Measurements from ENCODE around the gene TAS2R38.

TAS2R38 gene

GRCh38 chr7:141973673-141974072 is at the start of gene TAS2R38:
TSS of gene TAS2R38 (minus strand) at chr7:141973773. CDS start at chr7:141973689, 84 bp downstream.
- Mint-ChIP-seq H3K4me1 (peaks cover 8 to 16% of the 10 kb centered on the region in 2 donors), H3K27me3 (no peaks in the 10 kb centered on the region), H3K9me3 (no peaks in the 10 kb centered on the region), H3K36me3 (no peaks in the 10 kb centered on the region), H3K27ac (no peak within 1 kb of the TSS), H3K4me3 (no peak within 1 kb of the TSS)
- ATAC-seq (replicated peaks): no peak
- DNase-seq: no peak

- no peaks in the 10 kb centered on the region for H3K9me3 Mint-ChIP-seq
- H3K27ac Mint-ChIP-seq: no peak overlapping the region
- DNase-seq (no peak), ATAC-seq (replicated peaks) (no peak)
- H3K4me3 Mint-ChIP-seq: no peak overlapping the region
- H3K27me3 Mint-ChIP-seq: no peaks in the 10 kb centered on the region
- no peaks in the 10 kb centered on the region for H3K36me3 Mint-ChIP-seq
- H3K4me1 Mint-ChIP-seq: no peaks in the 10 kb centered on the region
Observed at GRCh38 chr7:142018154-142018553, 44.6 kb upstream of the TAS2R38 start.

GRCh38 chr7:142017451-142017850 is 43.9 kb upstream of the TAS2R38 start:
- no peak for ATAC-seq (replicated peaks)
- DNase-seq: no peak
- H3K27ac Mint-ChIP-seq: no peak overlapping the region
- H3K4me3 Mint-ChIP-seq: no peak overlapping the region
- H3K36me3 Mint-ChIP-seq: no peaks in the 10 kb centered on the region
- no peaks in the 10 kb centered on the region for H3K4me1 Mint-ChIP-seq
- H3K27me3 Mint-ChIP-seq: no peaks in the 10 kb centered on the region
- H3K9me3 Mint-ChIP-seq: no peaks in the 10 kb centered on the region

GRCh38 chr7:142012825-142013511 is 39.4 kb upstream of the TAS2R38 start:
- H3K27me3 Mint-ChIP-seq: no peaks in the 10 kb centered on the region
- no peak overlapping the region for H3K27ac Mint-ChIP-seq
- ATAC-seq (replicated peaks) (no peak), DNase-seq (no peak)
- H3K4me1 Mint-ChIP-seq: no peaks in the 10 kb centered on the region
- H3K9me3 Mint-ChIP-seq: no peaks in the 10 kb centered on the region
- no peak overlapping the region for H3K4me3 Mint-ChIP-seq
- H3K36me3 Mint-ChIP-seq: no peaks in the 10 kb centered on the region

- no peak overlapping the region for H3K27ac Mint-ChIP-seq
- DNase-seq (no peak), ATAC-seq (replicated peaks) (no peak)
- no peak overlapping the region for H3K4me3 Mint-ChIP-seq
- no peaks in the 10 kb centered on the region for H3K36me3 Mint-ChIP-seq
- H3K27me3 Mint-ChIP-seq: no peaks in the 10 kb centered on the region
- H3K4me1 Mint-ChIP-seq: no peaks in the 10 kb centered on the region
- no peaks in the 10 kb centered on the region for H3K9me3 Mint-ChIP-seq
Observed at GRCh38 chr7:142010952-142011548, 37.5 kb upstream of the TAS2R38 start.

- DNase-seq (no peak), ATAC-seq (replicated peaks) (no peak)
- Mint-ChIP-seq H3K9me3 (no peaks in the 10 kb centered on the region), H3K4me3 (no peak overlapping the region), H3K4me1 (no peaks in the 10 kb centered on the region), H3K36me3 (no peaks in the 10 kb centered on the region), H3K27ac (no peak overlapping the region), H3K27me3 (no peaks in the 10 kb centered on the region)
Observed at GRCh38 chr7:142009187-142009586, 35.6 kb upstream of the TAS2R38 start.

GRCh38 chr7:142006577-142006976 is 33.0 kb upstream of the TAS2R38 start:
- Mint-ChIP-seq H3K4me3 (no peak overlapping the region), H3K9me3 (peaks cover 0 to 5% of the 10 kb centered on the region in 2 donors)

GRCh38 chr7:142002179-142002578 is 28.6 kb upstream of the TAS2R38 start:
- H3K36me3 Mint-ChIP-seq: peaks cover 0 to 2% of the 10 kb centered on the region in 2 donors
- no peak overlapping the region for H3K27ac Mint-ChIP-seq
- no peak for ATAC-seq (replicated peaks)

More at GRCh38 chr7:142006577-142006976, 33.0 kb upstream of the TAS2R38 start:
- no peak for ATAC-seq (replicated peaks)
- no peak for DNase-seq
- Mint-ChIP-seq H3K4me1 (no peaks in the 10 kb centered on the region), H3K27me3 (no peaks in the 10 kb centered on the region), H3K27ac (no peak overlapping the region), H3K36me3 (no peaks in the 10 kb centered on the region)

GRCh38 chr7:142001163-142001874 is 27.7 kb upstream of the TAS2R38 start:
- Mint-ChIP-seq H3K36me3 (peaks cover 0 to 2% of the 10 kb centered on the region in 2 donors), H3K27me3 (peaks cover 8 to 14% of the 10 kb centered on the region in 2 donors), H3K9me3 (peaks cover 0 to 9% of the 10 kb centered on the region in 2 donors), H3K27ac (no peak overlapping the region), H3K4me3 (no peak overlapping the region), H3K4me1 (no peaks in the 10 kb centered on the region)
- ATAC-seq (replicated peaks): no peak
- no peak for DNase-seq

More at GRCh38 chr7:142002179-142002578, 28.6 kb upstream of the TAS2R38 start:
- no peak overlapping the region for H3K4me3 Mint-ChIP-seq
- peaks cover 0 to 9% of the 10 kb centered on the region in 2 donors for H3K9me3 Mint-ChIP-seq
- DNase-seq: no peak
- H3K27me3 Mint-ChIP-seq: peaks cover 3 to 5% of the 10 kb centered on the region in 2 donors
- H3K4me1 Mint-ChIP-seq: no peaks in the 10 kb centered on the region

GRCh38 chr7:142000244-142000643 is 26.7 kb upstream of the TAS2R38 start:
- Mint-ChIP-seq H3K4me3 (no peak overlapping the region), H3K36me3 (peaks cover 0 to 2% of the 10 kb centered on the region in 2 donors), H3K27ac (no peak overlapping the region), H3K4me1 (no peaks in the 10 kb centered on the region), H3K9me3 (peaks cover 0 to 11% of the 10 kb centered on the region in 2 donors), H3K27me3 (peaks cover 10 to 17% of the 10 kb centered on the region in 2 donors)
- no peak for ATAC-seq (replicated peaks)
- no peak for DNase-seq

GRCh38 chr7:141999058-141999623 is 25.6 kb upstream of the TAS2R38 start:
- Mint-ChIP-seq H3K9me3 (peaks cover 0 to 11% of the 10 kb centered on the region in 2 donors), H3K27me3 (peaks cover 10 to 17% of the 10 kb centered on the region in 2 donors), H3K4me1 (no peaks in the 10 kb centered on the region), H3K27ac (no peak overlapping the region), H3K4me3 (no peak overlapping the region), H3K36me3 (peaks cover 0 to 2% of the 10 kb centered on the region in 2 donors)
- no peak for ATAC-seq (replicated peaks)
- DNase-seq: no peak

GRCh38 chr7:141993354-141993753 is 19.8 kb upstream of the TAS2R38 start:
- Mint-ChIP-seq H3K4me1 (no peaks in the 10 kb centered on the region), H3K9me3 (peaks cover 0 to 3% of the 10 kb centered on the region in 2 donors), H3K27me3 (peaks cover 8 to 12% of the 10 kb centered on the region in 2 donors), H3K36me3 (peaks cover 0 to 2% of the 10 kb centered on the region in 2 donors), H3K4me3 (no peak overlapping the region), H3K27ac (no peak overlapping the region)
- ATAC-seq (replicated peaks) (no peak), DNase-seq (no peak)

- Mint-ChIP-seq H3K27me3 (peaks cover 7 to 12% of the 10 kb centered on the region in 2 donors), H3K4me1 (no peaks in the 10 kb centered on the region), H3K4me3 (no peak overlapping the region), H3K9me3 (peaks cover 0 to 2% of the 10 kb centered on the region in 2 donors), H3K36me3 (no peaks in the 10 kb centered on the region), H3K27ac (no peak overlapping the region)
- ATAC-seq (replicated peaks) (no peak), DNase-seq (no peak)
Observed at GRCh38 chr7:141992688-141993087, 19.1 kb upstream of the TAS2R38 start.

- Mint-ChIP-seq H3K27me3 (peaks cover 11 to 16% of the 10 kb centered on the region in 2 donors), H3K27ac (no peak overlapping the region), H3K36me3 (no peaks in the 10 kb centered on the region), H3K4me1 (no peaks in the 10 kb centered on the region), H3K9me3 (peaks cover 0 to 2% of the 10 kb centered on the region in 2 donors), H3K4me3 (no peak overlapping the region)
- ATAC-seq (replicated peaks) (no peak), DNase-seq (no peak)
Observed at GRCh38 chr7:141992156-141992555, 18.6 kb upstream of the TAS2R38 start.

Data from stimulated activated naive B cell treated with anti-CD40 and anti-IgM and Interleukin-4, amounts not matched to agents 10 μg/mL and 1 μg/mL and 100 μg/mL, for 72 hours (primary cell).